GM23248 (cell line): ENCODE results near the gene ZNF77.

ENCODE experiments used
- EZH2 ChIP-seq: fragments of 200-600 bp; sonication (generic); IDR thresholded peaks from 2 replicates; pipeline ENCODE4 v1.6.1; 2018; ENCODE audit warnings: antibody characterized with exemption, mild to moderate bottlenecking; ENCODE audit not compliant: insufficient read depth, poor library complexity, severe bottlenecking
- EZH2phosphoT487 ChIP-seq: fragments of 200-600 bp; sonication (generic); IDR thresholded peaks from 2 replicates; pipeline ENCODE4 v1.6.1; 2018; ENCODE audit warnings: antibody characterized with exemption, moderate library complexity, mild to moderate bottlenecking, low read depth; ENCODE audit not compliant: insufficient read depth

DNA sequence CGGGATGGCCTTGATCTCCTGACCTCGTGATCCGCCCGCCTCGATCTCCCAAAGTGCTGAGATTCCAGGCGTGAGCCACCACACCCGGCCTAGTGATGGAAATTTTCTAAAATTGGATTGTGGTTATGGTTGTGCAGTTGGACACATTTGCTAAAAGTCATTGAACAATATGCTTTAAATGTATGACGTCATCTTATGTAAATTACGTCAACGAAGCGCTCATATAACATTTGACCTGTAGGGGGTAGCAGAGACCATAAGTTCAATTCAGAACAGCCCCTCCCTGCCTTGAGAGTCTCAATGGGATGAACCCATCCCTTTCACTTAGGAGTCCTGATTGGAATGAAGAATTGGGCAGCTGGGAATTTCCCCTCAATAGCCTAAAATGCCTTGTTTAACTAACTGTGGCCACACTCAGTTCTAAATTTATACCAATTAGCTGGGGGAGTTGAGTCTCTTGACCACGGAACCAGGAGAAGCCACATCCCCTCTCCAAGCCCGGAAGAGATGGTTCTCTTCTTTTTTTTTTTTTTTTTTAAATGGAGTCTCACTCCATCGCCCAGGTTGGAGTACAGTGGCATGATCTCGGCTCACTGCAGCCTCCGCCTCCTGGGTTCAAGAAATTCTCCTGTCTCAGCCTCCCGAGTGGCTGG, 17.4 kb upstream of the ZNF77 start:
- no peak for TF ChIP-seq EZH2phosphoT487
- no peak for TF ChIP-seq EZH2
